Left lung (tissue), 10 donors: ENCODE results near the gene SUCLG2. TPM values are rescaled to one million over a fixed set of nuclear protein-coding genes. Genes with fewer than 3 reads are reported as not detected.

Source experiments
- ATAC-seq: fragments of 200-7000 bp; cut with Tn5 transposase; one replicate; pipeline ENCODE4 v1.9.1; 2020; ENCODE audit warnings: moderate library complexity
- DNase-seq, 4 donors: peaks; one replicate each; pipeline ENCODE4 v3.0.0-alpha.2; 2013 to 2020
- H3K27ac ChIP-seq, 2 donors: fragments of 200-600 bp; sonication (generic) in 1 of 2; one replicate each; pipeline versions ENCODE4 v1.5.0 to v1.8.0; 2020 to 2021
- H3K27me3 ChIP-seq, 2 donors: fragments of 200-600 bp; sonication (generic) in 1 of 2; one replicate each; pipeline versions ENCODE4 v1.5.0 to v1.8.0; 2020 to 2021
- H3K36me3 ChIP-seq, 2 donors: fragments of 200-600 bp; sonication (generic) in 1 of 2; one replicate each; pipeline versions ENCODE4 v1.5.0 to v1.8.0; 2020 to 2021
- H3K4me1 ChIP-seq, 2 donors: fragments of 200-600 bp; one replicate each; pipeline ENCODE4 v1.8.0; 2021
- H3K4me3 ChIP-seq, 2 donors: fragments of 200-600 bp; sonication (generic) in 1 of 2; one replicate each; pipeline versions ENCODE4 v1.5.0 to v1.8.0; 2020 to 2021; ENCODE audit warnings: mild to moderate bottlenecking in 1 of 2
- H3K9me3 ChIP-seq, 2 donors: fragments of 200-600 bp; sonication (generic) in 1 of 2; one replicate each; pipeline versions ENCODE4 v1.5.0 to v1.8.0; 2020 to 2021
- intact Hi-C, 2 donors: fragments of 100-400 bp; cut with DNase I; formaldehyde crosslinking; loops; one replicate each; pipeline versions ENCODE4 v1.11.2 to v1.14.2; 2022
- polyA plus RNA-seq, 6 donors: library from polyadenylated mRNA; unstranded; fragments of 120-200 nt; gene quantifications; one replicate each; pipeline ENCODE4 v1.2.1, GENCODE V29; 2013; ENCODE audit not compliant: insufficient read length in 6 of 6
- total RNA-seq, 2 donors: library from RNA; stranded (reverse); fragmentation: NEBNext Ultra II Directional; extraction: Animal tissue kit (Norgen Biotek cat#: 25700); gene quantifications; one replicate each; pipeline ENCODE4 v1.2.1, GENCODE V29; 2021
- TF ChIP-seq, protein P1 (sequence below), 2 donors: fragments of 200-600 bp; sonication (generic) in 1 of 2; IDR thresholded peaks; one replicate each; pipeline versions ENCODE4 v1.5.0 to v1.8.0; 2021; ENCODE audit warnings: antibody characterized with exemption in 2 of 2
- donor health status: DM: no; HTN: yes; CAD: no.
- donor health status: DM: no; HTN: no; CAD: no.

The SUCLG2 gene
- total and polyA plus RNA-seq, 8 donors = 52.7 to 74.1 (median 60.0) TPM

DNA sequence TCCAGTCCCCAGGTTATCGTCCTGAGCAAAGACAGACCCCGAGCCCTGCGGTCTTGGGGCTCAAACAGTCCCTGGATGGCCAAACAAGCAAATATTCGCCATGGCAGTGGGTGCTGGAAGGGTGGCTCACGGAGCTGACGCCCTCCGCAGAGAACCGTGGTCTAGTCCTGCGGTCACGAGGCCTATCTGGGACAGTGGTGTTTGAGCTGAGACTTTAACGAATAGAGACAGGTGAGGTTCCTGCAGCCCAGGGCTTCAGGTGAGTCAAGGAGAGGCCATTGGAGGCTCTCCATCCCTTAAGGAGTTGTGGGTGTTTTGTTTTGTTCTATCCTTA, 399 bp upstream of the SUCLG2 start:
- Histone ChIP-seq H3K9me3 (no peaks in the 10 kb centered on the region), H3K27ac (peak overlapping the region; percentile 92 to 96), H3K4me1 (peaks cover 13 to 20% of the 10 kb centered on the region in 2 donors), H3K27me3 (no peaks in the 10 kb centered on the region), H3K4me3 (peak overlapping the region; percentile 79 to 85), H3K36me3 (no peaks in the 10 kb centered on the region)
- intact Hi-C loops = no loop called here
- peak; percentile 36 for ATAC-seq
- DNase-seq = no peak
- TF ChIP-seq, protein P1, sequence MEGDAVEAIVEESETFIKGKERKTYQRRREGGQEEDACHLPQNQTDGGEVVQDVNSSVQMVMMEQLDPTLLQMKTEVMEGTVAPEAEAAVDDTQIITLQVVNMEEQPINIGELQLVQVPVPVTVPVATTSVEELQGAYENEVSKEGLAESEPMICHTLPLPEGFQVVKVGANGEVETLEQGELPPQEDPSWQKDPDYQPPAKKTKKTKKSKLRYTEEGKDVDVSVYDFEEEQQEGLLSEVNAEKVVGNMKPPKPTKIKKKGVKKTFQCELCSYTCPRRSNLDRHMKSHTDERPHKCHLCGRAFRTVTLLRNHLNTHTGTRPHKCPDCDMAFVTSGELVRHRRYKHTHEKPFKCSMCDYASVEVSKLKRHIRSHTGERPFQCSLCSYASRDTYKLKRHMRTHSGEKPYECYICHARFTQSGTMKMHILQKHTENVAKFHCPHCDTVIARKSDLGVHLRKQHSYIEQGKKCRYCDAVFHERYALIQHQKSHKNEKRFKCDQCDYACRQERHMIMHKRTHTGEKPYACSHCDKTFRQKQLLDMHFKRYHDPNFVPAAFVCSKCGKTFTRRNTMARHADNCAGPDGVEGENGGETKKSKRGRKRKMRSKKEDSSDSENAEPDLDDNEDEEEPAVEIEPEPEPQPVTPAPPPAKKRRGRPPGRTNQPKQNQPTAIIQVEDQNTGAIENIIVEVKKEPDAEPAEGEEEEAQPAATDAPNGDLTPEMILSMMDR (IDR thresholded peaks at IDR 0.05) = no peak

DNA sequence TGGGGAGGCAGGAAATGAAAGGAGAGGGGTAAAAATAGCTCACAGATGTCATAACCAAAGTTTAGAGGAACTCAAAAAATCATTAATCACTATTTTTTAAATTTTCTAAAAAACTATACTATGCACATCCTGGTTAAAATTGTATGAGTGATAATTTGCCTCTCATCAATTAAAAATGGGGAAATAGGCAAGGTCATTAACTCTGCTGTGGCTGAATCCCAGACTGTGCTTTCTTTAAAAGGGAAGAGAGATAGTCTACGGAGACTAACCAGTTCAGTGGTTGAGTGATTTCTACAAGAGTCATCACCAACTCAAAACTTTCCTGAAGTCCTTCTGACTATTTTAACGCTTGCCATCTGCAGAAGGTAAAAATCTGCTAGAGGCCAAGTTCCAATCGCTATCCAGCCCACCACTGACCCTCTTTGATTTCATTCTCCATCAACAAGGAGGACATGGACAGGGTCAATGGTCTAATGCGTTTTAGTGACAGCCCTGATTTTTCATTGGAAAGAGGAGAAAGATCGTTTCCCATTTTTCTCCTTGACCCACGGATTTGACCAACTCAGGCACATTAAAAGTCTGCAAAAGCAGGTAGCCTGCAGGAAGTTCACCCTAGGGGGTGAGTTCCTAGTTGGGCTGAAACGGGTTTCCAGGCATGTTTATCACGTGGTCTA, 850 bp downstream of the SUCLG2 start:
- peak; percentile 37 for ATAC-seq
- TF ChIP-seq, protein P1 (IDR thresholded peaks at IDR 0.05) = no peak
- intact Hi-C loops = no loop called here
- no peaks in the 10 kb centered on the region for H3K9me3 ChIP-seq
- H3K27me3 ChIP-seq = no peaks in the 10 kb centered on the region
- DNase-seq = peak in 1 of 4 donors; percentile 33
- H3K4me1 ChIP-seq = peaks cover 14 to 30% of the 10 kb centered on the region in 2 donors
- H3K27ac ChIP-seq = peak overlapping the region; percentile 92 to 96
- peak overlapping the region; percentile 79 to 85 for H3K4me3 ChIP-seq
- H3K36me3 ChIP-seq = no peaks in the 10 kb centered on the region

DNA sequence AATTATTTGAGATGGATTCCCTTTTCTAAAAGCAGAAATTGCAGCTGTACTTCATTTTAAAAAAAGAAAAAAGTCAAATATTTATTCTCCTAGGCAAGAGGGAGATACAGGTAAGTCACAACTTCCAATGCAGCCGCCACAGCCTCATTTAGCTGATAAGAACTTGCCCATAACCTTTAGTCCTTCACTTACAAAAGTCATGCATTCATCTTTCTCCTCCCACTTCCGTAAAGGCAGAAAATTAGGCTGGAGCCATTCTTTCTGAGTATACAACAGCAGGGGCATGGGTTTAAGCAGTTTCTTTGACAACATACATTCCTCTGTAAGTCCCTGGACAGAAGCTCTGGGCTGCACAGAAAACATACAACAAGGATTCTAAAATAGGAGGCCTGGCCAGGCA, 4.3 kb downstream of the SUCLG2 start:
- ATAC-seq = no peak
- no peaks in the 10 kb centered on the region for H3K9me3 ChIP-seq
- H3K4me1 ChIP-seq = peaks cover 14 to 34% of the 10 kb centered on the region in 2 donors
- no peaks in the 10 kb centered on the region for H3K27me3 ChIP-seq
- intact Hi-C loops = no loop called here
- no peaks in the 10 kb centered on the region for H3K36me3 ChIP-seq
- no peak overlapping the region for H3K4me3 ChIP-seq
- TF ChIP-seq, protein P1 (IDR thresholded peaks at IDR 0.05) = no peak
- no peak for DNase-seq
- H3K27ac ChIP-seq = no peak overlapping the region

DNA sequence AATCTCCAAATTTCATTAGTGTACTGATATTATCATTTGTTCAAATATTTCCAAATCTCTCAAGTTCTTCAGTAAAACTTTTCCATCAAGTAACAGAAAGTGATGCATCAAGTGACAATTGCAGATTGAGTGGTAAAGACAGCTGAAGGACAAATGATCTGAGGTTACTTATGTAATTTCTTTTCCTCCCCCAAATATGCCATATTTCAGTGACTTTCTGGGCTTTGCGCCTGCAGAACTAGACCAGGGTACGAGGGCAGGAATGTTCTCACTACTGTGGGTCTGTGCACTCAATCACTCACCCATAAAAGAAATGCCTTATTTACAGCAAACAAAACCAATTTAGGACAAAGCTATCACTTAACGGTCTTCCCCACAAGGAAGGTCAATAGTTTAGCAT, 4.7 kb downstream of the SUCLG2 start:
- TF ChIP-seq, protein P1 (IDR thresholded peaks at IDR 0.05) = no peak
- peaks cover 14 to 34% of the 10 kb centered on the region in 2 donors for H3K4me1 ChIP-seq
- H3K9me3 ChIP-seq = no peaks in the 10 kb centered on the region
- ATAC-seq (no peak), DNase-seq (no peak)
- no peak overlapping the region for H3K4me3 ChIP-seq
- intact Hi-C loops = no loop called here
- H3K36me3 ChIP-seq = no peaks in the 10 kb centered on the region
- H3K27ac ChIP-seq = peak overlapping the region in 1 of 2 donors; percentile 16
- H3K27me3 ChIP-seq = no peaks in the 10 kb centered on the region

DNA sequence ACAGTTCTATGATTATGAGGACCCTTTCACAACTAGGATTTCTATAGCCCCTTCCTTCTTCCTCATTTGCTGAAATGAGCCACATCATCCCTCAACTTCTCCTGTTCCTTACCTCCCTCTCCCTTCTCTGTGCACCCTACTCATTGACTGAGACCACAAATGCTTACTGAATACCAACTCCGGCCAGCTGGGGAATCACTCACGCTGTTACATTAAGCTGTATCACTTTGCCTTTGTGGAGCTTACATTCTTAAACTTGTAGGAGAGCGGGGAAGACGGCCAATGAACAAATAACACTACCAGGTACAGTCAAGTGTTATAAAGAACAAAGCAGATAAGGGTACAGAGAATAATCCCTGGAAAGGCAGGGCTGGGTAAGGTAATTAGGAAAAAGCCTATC, 5.7 kb downstream of the SUCLG2 start:
- no peak for DNase-seq
- Histone ChIP-seq H3K9me3 (no peaks in the 10 kb centered on the region), H3K36me3 (no peaks in the 10 kb centered on the region), H3K27me3 (no peaks in the 10 kb centered on the region), H3K4me3 (no peak overlapping the region), H3K4me1 (peaks cover 14 to 32% of the 10 kb centered on the region in 2 donors), H3K27ac (peak overlapping the region; percentile 16 to 24)
- TF ChIP-seq, protein P1 (IDR thresholded peaks at IDR 0.05) = no peak
- peak; percentile 63 for ATAC-seq
- intact Hi-C loops = no loop called here
